B cell (primary cell): ENCODE measurements around the gene KCNC2.

ENCODE experiments used
- EZH2 ChIP-seq: IDR thresholded peaks from 2 replicates; pipeline ENCODE4 v1.6.1; 2012; ENCODE audit warnings: borderline replicate concordance, low read depth, mild to moderate bottlenecking, moderate library complexity, low read length; ENCODE audit not compliant: insufficient read depth, poor library complexity, severe bottlenecking
- TF ChIP-seq, protein P1 (sequence below): fragments of 200-600 bp; IDR thresholded peaks from one replicate; pipeline ENCODE4 v1.8.0; 2022; ENCODE audit warnings: antibody characterized with exemption, mild to moderate bottlenecking

DNA sequence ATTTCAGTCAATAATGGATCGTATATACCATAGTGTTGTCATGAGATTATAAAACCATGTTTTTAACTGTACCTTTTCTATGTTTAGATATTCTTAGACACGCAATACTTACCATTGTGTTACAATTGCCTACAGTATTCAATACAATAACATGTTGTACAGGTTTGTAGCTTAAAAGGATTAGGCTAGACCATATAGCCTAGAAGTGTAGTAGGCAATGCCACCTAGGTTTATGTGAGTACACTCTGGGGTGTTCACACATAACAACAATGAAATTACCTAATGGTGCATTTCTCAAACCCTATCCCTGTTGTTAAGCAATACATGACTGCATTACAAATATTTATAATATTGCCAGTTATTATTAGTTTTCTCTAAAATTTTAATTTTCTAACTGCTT, 144.2 kb downstream of the KCNC2 start:
- TF ChIP-seq, protein P1, sequence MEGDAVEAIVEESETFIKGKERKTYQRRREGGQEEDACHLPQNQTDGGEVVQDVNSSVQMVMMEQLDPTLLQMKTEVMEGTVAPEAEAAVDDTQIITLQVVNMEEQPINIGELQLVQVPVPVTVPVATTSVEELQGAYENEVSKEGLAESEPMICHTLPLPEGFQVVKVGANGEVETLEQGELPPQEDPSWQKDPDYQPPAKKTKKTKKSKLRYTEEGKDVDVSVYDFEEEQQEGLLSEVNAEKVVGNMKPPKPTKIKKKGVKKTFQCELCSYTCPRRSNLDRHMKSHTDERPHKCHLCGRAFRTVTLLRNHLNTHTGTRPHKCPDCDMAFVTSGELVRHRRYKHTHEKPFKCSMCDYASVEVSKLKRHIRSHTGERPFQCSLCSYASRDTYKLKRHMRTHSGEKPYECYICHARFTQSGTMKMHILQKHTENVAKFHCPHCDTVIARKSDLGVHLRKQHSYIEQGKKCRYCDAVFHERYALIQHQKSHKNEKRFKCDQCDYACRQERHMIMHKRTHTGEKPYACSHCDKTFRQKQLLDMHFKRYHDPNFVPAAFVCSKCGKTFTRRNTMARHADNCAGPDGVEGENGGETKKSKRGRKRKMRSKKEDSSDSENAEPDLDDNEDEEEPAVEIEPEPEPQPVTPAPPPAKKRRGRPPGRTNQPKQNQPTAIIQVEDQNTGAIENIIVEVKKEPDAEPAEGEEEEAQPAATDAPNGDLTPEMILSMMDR = no peak
- TF ChIP-seq EZH2 = no peak
